ENCODE results near the gene TESK1.
A peak's percentile ranks its signal among the peaks of the same experiment; 100 is the strongest.

The TESK1 gene

DNA sequence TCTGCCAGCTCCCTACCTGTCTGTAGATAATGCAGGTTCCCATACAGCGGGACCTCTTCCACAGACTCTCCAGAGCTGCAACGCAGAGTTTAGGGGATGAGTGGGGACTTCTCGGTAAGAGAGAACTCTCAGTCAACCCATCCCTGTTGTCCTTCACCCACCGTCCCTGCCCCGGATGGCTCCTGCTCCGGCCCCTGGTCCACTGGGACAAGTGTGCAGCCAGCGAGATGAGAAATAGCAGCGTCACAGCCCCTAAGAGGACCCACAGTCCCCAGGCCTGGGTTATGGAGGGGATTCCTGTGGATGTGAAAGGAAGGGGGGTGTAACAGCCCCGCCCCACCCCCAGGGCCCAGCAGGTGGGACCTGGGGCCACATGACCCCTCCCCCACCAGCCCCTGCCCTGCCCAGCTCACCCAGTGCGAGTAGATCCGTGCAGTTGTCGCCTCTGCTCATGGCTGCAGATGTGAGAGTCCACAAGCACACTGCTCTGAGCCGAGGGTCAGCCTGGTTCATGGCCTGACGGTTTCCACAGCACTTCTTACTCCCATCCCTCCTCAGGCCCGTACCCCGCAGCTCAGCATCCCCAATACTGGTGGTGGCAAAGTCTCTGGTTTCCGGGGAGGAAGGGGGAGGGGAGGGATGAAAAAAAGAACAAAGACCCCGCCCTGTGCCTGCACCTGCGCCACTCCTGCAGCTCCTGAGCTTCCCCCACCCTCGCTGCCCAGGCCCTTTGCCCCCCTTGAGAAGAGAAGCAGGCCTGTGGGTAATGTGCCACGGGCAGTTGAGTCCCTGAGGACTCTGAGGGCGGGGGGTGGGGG, 45.5 kb downstream of the TESK1 start, which contains the start of gene SIT1:
SIT1 (minus strand) TSS at position 591 of the 818 bp plus-strand sequence; CDS start at position 513, 78 bp downstream.
- DNase-seq: no peak

GRCh38 chr9:35651956-35652828, 47.1 kb downstream of the TESK1 start:
- no peak for DNase-seq

GRCh38 chr9:35652829-35653209, 47.8 kb downstream of the TESK1 start:
- no peak for DNase-seq

DNA sequence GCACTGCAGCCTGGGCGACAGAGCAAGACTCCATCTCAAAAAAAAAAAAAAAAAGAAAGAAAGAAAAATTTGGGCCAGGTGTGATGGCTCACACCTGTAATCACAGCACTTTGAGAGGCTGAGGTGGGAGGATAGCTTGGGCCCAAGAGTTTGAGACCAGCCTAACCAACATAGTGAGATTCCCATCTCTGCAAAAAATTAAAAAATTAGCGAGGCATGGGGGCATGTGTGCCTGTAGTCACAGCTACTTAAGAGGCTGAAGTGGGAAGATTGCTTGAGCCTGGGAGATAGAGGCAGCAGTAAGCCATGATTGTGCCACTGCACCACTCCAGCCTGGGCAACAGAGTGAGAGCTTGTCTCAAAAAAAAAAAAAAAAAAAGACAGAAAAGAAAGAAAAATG, 48.5 kb downstream of the TESK1 start:
- no peak for DNase-seq

DNA sequence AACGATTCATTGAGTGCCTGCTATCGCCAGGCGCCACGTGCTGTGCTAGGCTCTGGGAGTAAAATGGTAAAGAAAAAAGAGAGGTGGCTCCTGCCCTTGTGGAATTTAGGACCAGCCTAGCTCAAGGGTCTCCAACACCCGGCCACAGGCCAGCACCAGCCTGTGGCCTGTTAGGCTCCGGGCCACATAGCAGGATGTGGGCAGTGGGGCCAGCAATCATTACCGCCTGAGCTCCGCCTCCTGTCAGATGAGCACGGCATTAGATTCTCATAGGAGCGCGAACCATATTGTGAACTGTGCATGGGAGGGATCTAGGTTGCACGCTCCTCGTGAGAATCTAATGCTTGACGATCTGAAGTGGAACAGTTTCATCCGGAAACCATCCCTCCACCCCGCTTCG, 51.3 kb downstream of the TESK1 start:
- no peak for DNase-seq

- DNase-seq: no peak
Measured at GRCh38 chr9:35656831-35657545, 51.9 kb downstream of the TESK1 start.

GRCh38 chr9:35657546-35658136, 52.6 kb downstream of the TESK1 start, which contains the start of gene RMRP:
TSS of gene RMRP (minus strand) at chr9:35658019.
- peak; percentile 95 for DNase-seq

DNA sequence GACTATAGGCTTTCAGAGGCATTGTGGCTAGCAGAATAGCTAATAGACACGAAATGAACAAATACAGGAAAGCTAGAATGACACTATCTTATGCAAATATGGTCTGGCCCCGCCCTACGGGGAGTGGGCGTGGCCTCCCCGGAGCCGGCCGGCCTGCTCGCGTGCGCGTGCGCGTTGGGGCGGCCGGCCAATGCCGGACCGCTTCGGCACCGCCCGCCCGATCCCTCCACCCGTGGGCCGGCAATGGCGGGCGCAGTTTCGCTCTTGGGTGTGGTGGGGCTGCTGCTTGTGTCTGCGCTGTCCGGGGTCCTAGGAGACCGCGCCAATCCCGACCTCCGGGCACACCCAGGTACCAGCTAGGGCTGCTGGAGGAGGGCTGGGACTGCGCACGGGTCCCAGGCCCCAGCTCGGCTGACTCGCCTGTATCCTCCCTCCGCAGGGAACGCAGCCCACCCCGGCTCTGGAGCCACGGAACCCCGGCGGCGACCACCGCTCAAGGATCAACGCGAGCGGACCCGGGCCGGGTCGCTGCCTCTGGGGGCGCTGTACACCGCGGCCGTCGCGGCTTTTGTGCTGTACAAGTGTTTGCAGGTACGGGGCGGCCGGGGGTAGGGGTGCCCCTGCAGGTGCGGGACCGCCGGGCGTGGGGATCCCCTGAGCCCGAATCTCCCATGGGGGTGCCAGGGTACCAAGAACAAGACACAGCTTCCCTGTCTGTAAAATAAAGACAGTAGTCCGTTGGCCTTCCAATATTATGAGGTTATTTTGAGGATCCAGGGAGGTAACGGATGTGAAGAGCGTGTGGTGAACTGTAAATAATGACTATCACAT, 53.3 kb downstream of the TESK1 start, which contains the start of gene CCDC107:
CCDC107 (plus strand) TSS at position 156 of the 831 bp plus-strand sequence; CDS start at position 244, 88 bp downstream.
- peak; percentile 91 for DNase-seq

GRCh38 chr9:35658968-35659220, 53.8 kb downstream of the TESK1 start:
- no peak for DNase-seq

DNA sequence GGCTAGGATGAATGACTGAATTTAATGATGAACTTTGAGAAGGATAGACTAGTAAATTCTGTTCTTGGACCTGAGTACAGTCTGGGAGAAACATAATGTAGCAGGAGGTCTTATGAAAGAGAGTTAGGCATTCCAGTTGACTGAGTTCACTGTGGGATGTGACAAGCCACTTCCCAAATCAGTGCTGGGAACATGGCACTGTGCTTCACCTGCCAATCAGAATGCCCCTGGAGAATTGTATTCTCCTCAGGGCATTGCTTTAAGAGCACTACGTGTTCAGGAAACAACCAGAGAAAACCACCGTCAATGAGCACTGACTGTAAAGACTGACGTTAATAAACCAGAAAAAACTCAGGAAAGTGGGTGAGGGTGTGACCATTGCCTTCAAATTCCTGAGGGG, 54.3 kb downstream of the TESK1 start:
- DNase-seq: no peak
